Measurements from ENCODE around the gene SAXO2. TPM values are rescaled to one million over a fixed set of nuclear protein-coding genes. Genes with fewer than 3 reads are reported as not detected.

SAXO2 gene
- total and polyA plus RNA-seq, 2 of the 4 experiments (the other 2 are of a cell fraction) = 0.14 TPM; not detected in 1

DNA sequence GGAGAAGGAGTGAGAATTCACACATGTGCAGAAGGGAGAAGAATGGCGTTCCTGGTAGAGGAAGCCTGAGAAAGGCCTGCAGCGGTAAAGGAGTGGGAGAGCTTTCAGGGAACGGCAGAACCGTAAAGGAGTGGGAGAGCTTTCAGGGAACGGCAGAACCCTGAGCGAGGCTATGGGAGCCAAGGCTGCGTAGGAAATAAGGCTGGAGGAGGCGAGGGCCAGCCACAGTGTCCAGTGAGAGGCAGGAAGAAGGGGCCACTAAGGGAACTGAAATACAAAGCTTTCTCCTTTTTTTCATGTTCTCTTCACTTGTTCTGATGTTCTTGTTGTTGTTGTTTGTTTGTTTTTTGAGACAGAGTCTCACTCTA lies 45.1 kb downstream of the SAXO2 start:
- no peak overlapping the region for H3K9ac ChIP-seq (ENCODE audit: low read depth, low read length)
- ChIA-PET POLR2A (ENCODE audit: unreplicated experiment) (no interaction called here), CTCF (no interaction called here)
- WGBS, 2 experiments (ENCODE audit: extremely low coverage in 2 of 2, insufficient read length in 1 of 2) = 71% methylated on average over 1 of the region's 8 CpGs; no CpG with 5 or more reads in 1 of the 2 experiments
- H2BK120ac ChIP-seq (ENCODE audit: low read depth, low read length) = no peak overlapping the region
- H3K4me2 ChIP-seq (ENCODE audit: low read depth, low read length) = no peak overlapping the region
- TF ChIP-seq RFX5 (IDR thresholded peaks at IDR 0.05; ENCODE audit: low read depth, low read length) (no peak), RCOR1 (IDR thresholded peaks at IDR 0.05; ENCODE audit: insufficient replicate concordance, low read length) (no peak), FOS (IDR thresholded peaks at IDR 0.05; ENCODE audit: low read depth, low read length) (no peak), NFE2L2 (IDR thresholded peaks at IDR 0.05; ENCODE audit: low read depth, low read length) (no peak), BHLHE40 (IDR thresholded peaks at IDR 0.05; ENCODE audit: low read depth, low read length) (no peak), MAFK (IDR thresholded peaks at IDR 0.05; ENCODE audit: low read depth, low read length) (no peak)
- TF ChIP-seq, protein P1, sequence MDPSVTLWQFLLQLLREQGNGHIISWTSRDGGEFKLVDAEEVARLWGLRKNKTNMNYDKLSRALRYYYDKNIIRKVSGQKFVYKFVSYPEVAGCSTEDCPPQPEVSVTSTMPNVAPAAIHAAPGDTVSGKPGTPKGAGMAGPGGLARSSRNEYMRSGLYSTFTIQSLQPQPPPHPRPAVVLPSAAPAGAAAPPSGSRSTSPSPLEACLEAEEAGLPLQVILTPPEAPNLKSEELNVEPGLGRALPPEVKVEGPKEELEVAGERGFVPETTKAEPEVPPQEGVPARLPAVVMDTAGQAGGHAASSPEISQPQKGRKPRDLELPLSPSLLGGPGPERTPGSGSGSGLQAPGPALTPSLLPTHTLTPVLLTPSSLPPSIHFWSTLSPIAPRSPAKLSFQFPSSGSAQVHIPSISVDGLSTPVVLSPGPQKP (IDR thresholded peaks at IDR 0.05; ENCODE audit: borderline replicate concordance, low read depth, low read length) = no peak
- H3K14ac ChIP-seq (replicated peaks; ENCODE audit: low read depth, low read length) = no peak overlapping the region
- H4K91ac ChIP-seq (ENCODE audit: insufficient read depth, low read depth, low read length) = no peak overlapping the region
- H3K9me3 ChIP-seq (ENCODE audit: control insufficient read depth, insufficient read depth, low read length) = peaks cover 7% of the 10 kb centered on the region
- no TSS peak for BruUV-seq (replicated peaks)
- dilution Hi-C loops (cut with HindIII; ENCODE audit: low sequenced_read_pairs, unreplicated experiment) (no loop called here), in situ Hi-C loops (cut with MboI; ENCODE audit: low sequenced_read_pairs) (no loop called here), intact Hi-C loops (cut with micrococcal nuclease) (no loop called here)
- H2AFZ ChIP-seq (replicated peaks; ENCODE audit: low read length, poor library complexity) = no peak overlapping the region
- no peak overlapping the region for H4K5ac ChIP-seq (ENCODE audit: low read depth, low read length)
- H3K9me1 ChIP-seq (ENCODE audit: insufficient read depth, low read length) = peaks cover 4% of the 10 kb centered on the region; the same call in 1 of the 2 replicates
- no peak overlapping the region for H2BK20ac ChIP-seq (ENCODE audit: low read depth, low read length)
- no peaks in the 10 kb centered on the region for H3K4me1 ChIP-seq (ENCODE audit: control insufficient read depth, insufficient read depth, low read length)
- H3K4me3 ChIP-seq (ENCODE audit: insufficient read depth, low read depth, low read length) = no peak overlapping the region
- peaks cover 33% of the 10 kb centered on the region for H3K27me3 ChIP-seq (ENCODE audit: control insufficient read depth, insufficient read depth, low read length)
- H4K8ac ChIP-seq (ENCODE audit: low read depth in 2 of 2, low read length in 2 of 2) = no peak overlapping the region
- ATAC-seq (ENCODE audit: low read depth) (no peak), DNase-seq (no peak)
- H4K20me1 ChIP-seq (ENCODE audit: insufficient read depth, low read length) = no peaks in the 10 kb centered on the region
- no peak overlapping the region for H3K4ac ChIP-seq (ENCODE audit: low read depth, low read length)
- no peak overlapping the region for H2AK5ac ChIP-seq (ENCODE audit: low read depth, low read length)
- H3K56ac ChIP-seq (ENCODE audit: extremely low read depth, insufficient read depth, low read length) = no peak overlapping the region
- no peaks in the 10 kb centered on the region for H3K79me1 ChIP-seq (ENCODE audit: low read depth in 1 of 2, low read length in 2 of 2)
- H3K23ac ChIP-seq (ENCODE audit: low read depth, low read length) = no peak overlapping the region
- H3K36me3 ChIP-seq (ENCODE audit: control insufficient read depth, insufficient read depth, low read length) = no peaks in the 10 kb centered on the region
- H3K18ac ChIP-seq (ENCODE audit: low read depth, low read length) = no peak overlapping the region
- no peak overlapping the region for H2BK5ac ChIP-seq (ENCODE audit: low read depth, low read length, poor library complexity, severe bottlenecking)
- H3K27ac ChIP-seq (ENCODE audit: insufficient read depth, low read length) = no peak overlapping the region
- no peak overlapping the region for H2BK15ac ChIP-seq (ENCODE audit: low read depth, low read length)
- H2AK9ac ChIP-seq (replicated peaks; ENCODE audit: low read depth, low read length, poor library complexity) = no peak overlapping the region

Data from IMR-90 (cell line).